Gastrocnemius medialis (tissue), 4 donors: ENCODE data around the gene CDC34. TPM values are rescaled to one million over a fixed set of nuclear protein-coding genes. Genes with fewer than 3 reads are reported as not detected.

Experiments
- ATAC-seq, 2 donors: fragments of 150-250 bp; one replicate each; pipeline ENCODE4 v1.9.1; 2016
- DNase-seq, 2 donors: peaks; one replicate each; pipeline ENCODE4 v3.0.0-alpha.2; 2019
- H3K27ac ChIP-seq, 4 donors: fragments of 200-600 bp; sonication (generic); 1 replicate in 1 of 4; 2 replicates in 3 of 4; pipeline ENCODE4 v1.5.1; 2016 to 2018; ENCODE audit warnings: mild to moderate bottlenecking in 2 of 4, moderate library complexity in 1 of 4
- H3K27me3 ChIP-seq, 3 donors: fragments of 200-600 bp; sonication (generic) in 2 of 3; 1 replicate in 1 of 3; 2 replicates in 2 of 3; pipeline versions ENCODE4 v1.5.1 to v1.6.0; 2016 to 2019; ENCODE audit warnings: mild to moderate bottlenecking in 1 of 3, moderate library complexity in 1 of 3
- H3K36me3 ChIP-seq, 2 donors: fragments of 200-600 bp; sonication (generic) in 1 of 2; one replicate each; pipeline ENCODE4 v1.5.1; 2017 to 2018
- H3K4me1 ChIP-seq, 2 donors: fragments of 200-600 bp; sonication (generic) in 1 of 2; one replicate each; pipeline ENCODE4 v1.5.1; 2016 to 2017; ENCODE audit warnings: mild to moderate bottlenecking in 2 of 2
- H3K4me3 ChIP-seq, 4 donors: fragments of 200-600 bp; sonication (generic) in 3 of 4; 1 replicate in 1 of 4; 2 replicates in 3 of 4; pipeline ENCODE4 v1.5.1; 2016 to 2019; ENCODE audit warnings: mild to moderate bottlenecking in 2 of 4
- H3K9me3 ChIP-seq, 3 donors: fragments of 200-600 bp; sonication (generic) in 2 of 3; 1 replicate in 1 of 3; 2 replicates in 2 of 3; pipeline ENCODE4 v1.5.1; 2016 to 2019
- CTCF ChIP-seq, 5 experiments: fragments of 450-650 bp in 3 of 5; fragments of 200-600 bp in 2 of 5; sonication (generic) in 2 of 5; IDR thresholded peaks in 4 of 5; conservative IDR thresholded peaks in 1 of 5; 1 replicate in 4 of 5; 2 replicates in 1 of 5; pipeline ENCODE4 v1.5.1; 2016 to 2019; ENCODE audit warnings: antibody characterized with exemption in 5 of 5, mild to moderate bottlenecking in 3 of 5, moderate library complexity in 3 of 5
- POLR2A ChIP-seq, 2 donors: fragments of 450-650 bp; IDR thresholded peaks; one replicate each; pipeline ENCODE4 v1.6.1; 2017; ENCODE audit warnings: antibody characterized with exemption in 2 of 2, mild to moderate bottlenecking in 2 of 2, moderate library complexity in 2 of 2
- in situ Hi-C, 4 donors: fragments of 200-750 bp; cut with MboI; loops; one replicate each; pipeline versions ENCODE4 v1.15.0 to v1.8.0; 2017; ENCODE audit warnings: low sequenced_read_pairs in 4 of 4
- intact Hi-C: fragments of 100-400 bp; cut with DNase I; formaldehyde crosslinking; loops from one replicate; pipeline ENCODE4 v1.15.1; 2023; ENCODE audit warnings: low total_unique reads
- total RNA-seq, 4 donors: library from RNA; depleted of rRNA; stranded (reverse); fragments of >200 nt; gene quantifications; one replicate each; pipeline versions ENCODE4 v1.1.0 to v1.2.3, GENCODE V29; 2016

CDC34 gene
- total RNA-seq, 4 donors from 2014 or later = 99.0 to 174 (median 138) TPM

GRCh38 chr19:591099-591958 is 59.8 kb downstream of the CDC34 start:
- Histone ChIP-seq H3K27me3 (peaks cover 39 to 53% (median 46%) of the 10 kb centered on the region in 3 donors), H3K27ac (no peak overlapping the region), H3K4me3 (no peak overlapping the region), H3K4me1 (no peaks in the 10 kb centered on the region), H3K9me3 (no peaks in the 10 kb centered on the region), H3K36me3 (no peaks in the 10 kb centered on the region)
- ATAC-seq (peak; percentile 24 to 31), DNase-seq (no peak)
- intact Hi-C loops (no loop called here), in situ Hi-C loops (no loop called here)
- TF ChIP-seq CTCF (IDR thresholded peaks at IDR 0.05 in 4 of 5, conservative IDR thresholded peaks at IDR 0.05 in 1 of 5) (no peak), POLR2A (IDR thresholded peaks at IDR 0.05) (no peak)

Other genes with a start within 250 kb of the CDC34 start
- 1 to 10 TPM in 1 of 4 donors, under 1 TPM in 2, not detected in 1; 0.64 to 1.2 (median 0.92) TPM for gene PLPP2, start 240.4 kb upstream of the CDC34 start, total RNA-seq
- gene MIER2, start 187.0 kb upstream of the CDC34 start, total RNA-seq = 10 to 100 TPM; 10.6 to 21.0 (median 16.5) TPM
- under 1 TPM; 0.15 to 0.78 (median 0.38) TPM for gene C2CD4C, start 122.6 kb upstream of the CDC34 start, total RNA-seq
- 1 to 10 TPM; 2.1 to 6.2 (median 4.5) TPM for gene SHC2, start 70.7 kb upstream of the CDC34 start, total RNA-seq
- gene MADCAM1, start 35.3 kb upstream of the CDC34 start, total RNA-seq = under 1 TPM in 1 of 4 donors, not detected in 3; 0.18 TPM
- gene TPGS1, start 24.3 kb upstream of the CDC34 start, total RNA-seq = 10 to 100 TPM; 29.5 to 64.7 (median 35.6) TPM
- gene GZMM, start 12.3 kb downstream of the CDC34 start, total RNA-seq = under 1 TPM in 1 of 4 donors, not detected in 3; 0.49 TPM
- 100 to 1,000 TPM; 305 to 380 (median 364) TPM for gene BSG, start 40.8 kb downstream of the CDC34 start, total RNA-seq
- under 1 TPM in 1 of 4 donors, not detected in 3; 0.10 TPM for gene HCN2, start 58.1 kb downstream of the CDC34 start, total RNA-seq
- 10 to 100 TPM; 43.9 to 83.4 (median 73.8) TPM for gene POLRMT, start 101.8 kb downstream of the CDC34 start, total RNA-seq
- not detected for gene FGF22, start 108.1 kb downstream of the CDC34 start, total RNA-seq
- 100 to 1,000 TPM in 3 of 4 donors, 10 to 100 TPM in 1; 72.3 to 148 (median 129) TPM for gene RNF126, start 131.5 kb downstream of the CDC34 start, total RNA-seq
- 10 to 100 TPM in 3 of 4 donors, 1 to 10 TPM in 1; 7.5 to 20.1 (median 15.9) TPM for gene FSTL3, start 144.6 kb downstream of the CDC34 start, total RNA-seq
- not detected for gene PRSS57, start 163.7 kb downstream of the CDC34 start, total RNA-seq
- 10 to 100 TPM in 1 of 4 donors, 1 to 10 TPM in 3; 4.4 to 10.2 (median 7.2) TPM for gene PALM, start 177.2 kb downstream of the CDC34 start, total RNA-seq
- 1 to 10 TPM in 1 of 4 donors, not detected in 3; 1.2 TPM for gene MISP, start 219.4 kb downstream of the CDC34 start, total RNA-seq